GM19468 (cell line): ENCODE data around the gene STK32B.

ENCODE experiments used
- ATAC-seq: cut with Tn5 transposase; IDR thresholded peaks from one replicate; pipeline ENCODE4 v1.9.1; 2021; ENCODE audit warnings: mild to moderate bottlenecking, moderate library complexity, moderate number of reproducible peaks; ENCODE audit not compliant: unreplicated experiment; ENCODE audit errors: extremely low read depth

STK32B gene

DNA sequence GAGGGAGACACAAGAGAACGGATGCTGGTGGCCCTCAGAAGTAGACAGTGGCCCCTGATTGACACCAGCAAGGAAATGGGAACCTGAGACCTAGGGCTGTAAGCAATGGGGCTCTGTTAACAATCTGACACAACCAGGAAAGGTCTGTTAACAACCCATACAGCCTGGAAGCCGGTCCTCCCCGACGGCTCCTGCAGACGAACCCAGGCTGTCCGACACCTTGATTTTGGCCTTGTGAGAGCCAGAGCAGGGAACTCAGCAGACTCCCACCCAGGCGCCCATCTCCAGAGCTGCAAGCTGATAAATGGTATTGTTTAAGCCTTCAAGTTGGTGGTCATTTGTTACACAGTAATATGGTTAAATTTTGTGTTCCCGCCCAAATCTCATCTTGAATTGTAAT is 21.8 kb upstream of the STK32B start:
- no peak for ATAC-seq

DNA sequence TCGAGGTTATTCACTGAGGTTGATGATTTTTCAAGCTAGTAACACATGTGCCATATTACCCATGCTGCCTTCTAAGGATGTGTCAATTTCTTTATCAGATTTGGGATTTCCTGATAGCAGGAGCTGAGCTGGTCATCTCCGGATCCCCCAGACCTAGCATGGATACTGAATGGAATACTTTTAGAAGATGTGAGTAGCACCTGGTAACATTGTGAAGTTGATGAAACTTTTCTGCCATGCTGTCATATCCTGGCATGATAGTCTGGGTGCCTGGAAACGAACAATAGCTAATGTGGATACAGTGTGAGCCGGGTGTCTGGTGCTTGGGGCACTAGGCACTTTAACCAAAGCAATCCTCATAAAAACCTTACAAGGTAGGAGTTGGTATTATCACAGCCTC is 21.1 kb upstream of the STK32B start:
- no peak for ATAC-seq

DNA sequence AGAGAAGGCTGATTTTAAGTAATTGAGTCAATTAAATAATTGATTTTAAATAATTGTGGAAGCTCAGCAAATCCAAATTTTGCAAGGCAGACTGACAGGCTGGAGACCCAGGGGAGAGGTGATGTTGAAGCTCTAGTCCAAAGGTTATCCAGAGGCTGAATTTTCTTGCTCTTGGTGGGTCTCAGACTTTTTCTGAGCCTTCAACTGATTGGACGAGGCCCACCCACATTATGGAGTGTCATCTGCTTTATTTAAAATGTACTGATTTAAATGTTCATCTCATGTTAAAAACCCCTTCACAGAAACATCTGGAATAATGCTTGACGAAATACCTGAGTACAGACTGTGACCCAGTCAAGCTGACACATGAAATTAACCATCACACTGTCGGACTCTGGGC is 20.4 kb upstream of the STK32B start:
- no peak for ATAC-seq

DNA sequence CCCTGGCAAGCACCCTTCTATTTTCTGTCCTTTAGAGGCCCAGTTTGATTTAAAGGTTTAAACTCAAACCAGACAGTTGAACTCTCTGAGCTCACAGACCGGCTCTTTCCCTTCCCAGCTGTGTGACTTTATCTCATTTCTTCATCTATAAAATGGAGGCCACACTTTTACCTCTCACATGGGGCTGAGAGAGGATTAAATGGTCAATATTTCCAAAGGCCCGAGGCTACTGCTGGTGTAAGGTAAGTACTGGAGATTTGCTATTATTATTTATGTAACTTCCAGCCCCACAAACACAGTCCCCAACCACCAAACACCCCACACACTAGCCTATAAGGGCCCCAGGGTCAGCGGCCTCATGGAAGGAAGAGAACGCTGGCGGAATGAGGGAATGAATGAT is 18.5 kb upstream of the STK32B start:
- no peak for ATAC-seq

DNA sequence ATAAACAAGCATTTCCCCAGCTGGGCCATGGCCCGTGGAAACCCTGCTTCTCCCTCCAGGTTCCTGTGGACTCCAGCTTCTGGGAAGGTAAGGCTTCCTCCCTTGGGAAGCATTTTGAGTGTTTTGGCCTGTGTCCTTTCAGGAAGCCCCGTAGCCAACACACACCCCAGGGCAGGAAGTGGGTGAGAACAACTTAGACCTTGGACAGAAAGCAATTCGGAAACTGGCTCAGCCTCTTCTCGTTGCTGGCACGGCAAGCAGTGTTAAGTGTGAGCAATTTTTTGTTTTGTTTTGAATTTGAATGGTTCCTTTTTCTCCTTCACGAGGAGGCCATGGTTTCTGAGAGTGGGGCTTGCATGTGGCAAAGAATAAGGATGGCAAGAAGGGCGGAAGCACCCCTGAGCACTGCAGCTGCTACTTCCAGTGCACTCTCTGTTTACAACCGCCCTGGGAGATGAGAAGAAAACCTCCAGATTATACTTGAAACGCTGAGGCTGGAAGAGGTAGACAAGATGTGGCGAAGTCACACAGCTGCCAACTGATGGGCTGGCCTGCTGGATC is 17.9 kb upstream of the STK32B start:
- ATAC-seq, result no peak

DNA sequence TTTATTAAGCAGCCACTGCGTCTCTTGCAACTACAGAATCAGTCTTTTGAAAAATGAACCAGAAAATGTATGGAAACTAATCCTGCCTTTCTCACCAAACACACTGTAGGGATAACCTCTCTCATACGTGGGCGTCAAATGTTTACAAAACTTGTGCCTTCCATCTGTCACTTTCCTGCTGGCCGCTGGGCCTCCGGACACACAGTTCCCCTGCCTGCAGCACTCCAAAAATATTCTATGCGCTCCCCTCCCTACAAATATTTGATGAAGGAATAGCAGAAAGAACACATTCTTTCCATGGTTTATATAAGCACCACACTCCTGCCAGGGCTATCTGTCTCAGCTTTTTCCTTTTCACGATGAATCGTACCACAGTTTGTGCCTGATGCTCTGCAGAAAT is 17.1 kb upstream of the STK32B start:
- ATAC-seq, result no peak

DNA sequence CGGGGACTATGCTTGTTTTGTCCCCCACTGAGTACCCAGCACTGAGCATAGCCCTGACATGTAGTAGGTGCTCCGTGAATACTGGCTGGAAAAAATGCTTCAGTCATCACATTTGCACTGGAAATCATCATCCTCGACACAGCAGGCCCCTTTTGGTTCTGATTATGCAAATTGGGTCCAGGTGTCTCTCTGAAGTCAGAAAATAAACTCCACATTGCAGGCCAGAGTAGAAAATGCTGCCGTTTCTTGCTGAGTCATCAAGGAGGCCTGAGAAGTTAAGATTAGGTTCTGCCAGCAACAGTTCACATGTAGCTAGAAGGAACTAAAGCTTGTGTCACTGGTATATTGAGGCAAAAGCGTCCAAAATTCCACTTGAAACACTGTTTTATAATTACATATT is 15.0 kb upstream of the STK32B start:
- no peak for ATAC-seq

DNA sequence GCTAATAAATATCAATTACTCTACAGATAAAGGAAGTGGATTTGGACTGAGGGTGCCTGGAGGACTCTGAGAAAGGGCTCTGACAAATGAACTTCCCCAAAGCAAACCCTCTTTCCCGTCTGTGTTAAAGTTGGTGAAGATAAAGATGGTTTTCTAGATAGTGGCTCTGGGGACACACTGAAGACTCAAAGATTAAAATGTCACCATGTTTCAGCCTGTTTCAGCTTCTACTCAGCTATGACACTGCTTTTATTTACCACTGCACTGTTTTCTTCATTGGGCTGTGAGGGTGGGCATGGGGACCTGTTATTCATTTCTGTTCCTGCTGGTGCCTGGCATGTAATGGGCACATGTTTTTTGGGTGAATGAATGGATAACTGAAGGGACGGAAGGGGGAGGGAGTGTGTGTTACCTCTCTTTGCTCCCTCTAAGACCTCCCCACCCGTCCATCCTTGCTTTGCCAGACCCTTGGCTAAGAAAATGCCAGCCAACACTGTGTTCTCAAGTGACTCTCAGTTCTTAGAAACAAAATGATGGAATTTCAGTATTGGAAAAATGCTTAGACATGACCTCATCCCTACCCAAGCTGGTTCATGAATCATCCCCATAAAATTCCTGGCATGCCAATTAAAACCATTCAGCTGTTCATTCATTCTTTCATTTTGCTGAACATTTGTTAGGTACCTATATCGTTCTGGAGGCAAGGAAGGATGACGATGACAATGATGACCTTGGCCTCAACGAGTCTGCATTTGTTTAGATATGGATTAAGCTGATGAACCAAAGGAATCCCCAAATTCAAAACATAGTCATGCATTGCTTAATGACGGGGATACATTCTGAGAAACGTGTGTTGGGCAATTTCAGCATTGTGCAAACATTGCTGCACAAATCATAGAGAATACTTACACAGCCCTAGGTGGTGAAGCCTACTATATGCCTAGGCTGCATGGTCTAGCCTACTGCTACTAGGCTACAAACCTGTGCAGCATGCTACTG is 13.4 kb upstream of the STK32B start:
- ATAC-seq, result no peak

DNA sequence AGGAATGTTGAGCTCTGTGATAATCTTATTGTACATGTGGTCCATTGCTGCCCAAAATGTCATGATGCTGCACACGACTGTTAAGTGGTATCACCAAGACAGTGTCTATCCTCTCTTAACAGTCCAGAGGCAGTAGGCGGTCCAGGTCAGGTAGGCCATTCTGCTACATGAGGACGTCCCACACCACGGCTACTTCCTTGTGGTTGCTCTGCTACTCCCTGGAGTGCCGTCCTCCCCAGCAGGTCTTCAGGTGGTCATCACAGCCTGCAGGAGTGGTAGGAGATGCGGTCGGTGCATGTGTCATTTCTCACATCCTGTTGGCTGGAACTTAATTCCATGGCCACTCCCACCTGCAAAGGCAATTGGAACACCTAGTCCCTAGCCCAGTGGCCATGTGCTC is 11.5 kb upstream of the STK32B start:
- ATAC-seq, result no peak

DNA sequence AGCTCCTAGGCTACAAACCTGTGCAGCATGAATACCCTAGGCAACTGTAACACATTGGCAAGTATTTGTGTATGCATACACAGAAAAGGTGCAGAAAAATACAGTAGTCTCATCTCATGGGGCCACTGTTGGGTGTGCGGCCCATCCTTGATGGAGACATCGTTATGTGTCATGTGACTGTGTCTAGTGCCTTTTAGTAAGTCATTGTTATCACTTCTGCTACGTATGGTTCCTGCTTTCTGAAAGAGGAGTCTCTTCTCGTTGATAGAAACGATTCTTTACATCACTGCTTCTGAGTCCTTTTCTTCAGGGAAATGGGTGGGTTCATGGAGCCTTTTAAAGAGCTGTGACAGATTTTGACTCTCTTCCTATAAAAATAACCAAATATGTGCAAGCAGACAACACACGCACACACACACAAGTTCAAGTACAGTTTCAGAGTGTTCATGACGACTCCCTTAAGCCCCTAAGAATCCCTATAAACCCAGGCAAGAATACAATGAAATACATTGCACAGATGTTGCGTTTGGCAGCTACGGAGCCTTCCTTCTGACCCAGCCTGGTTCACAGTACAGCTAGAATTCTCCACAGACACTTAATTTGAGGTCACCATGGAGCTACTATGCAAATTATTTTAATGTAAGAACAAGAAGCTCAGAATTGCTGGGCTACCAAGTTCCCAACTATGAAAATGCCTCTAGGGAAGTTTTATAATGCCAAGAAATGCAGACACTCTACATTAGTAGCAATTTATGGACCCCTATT is 10.2 kb upstream of the STK32B start:
- no peak for ATAC-seq

DNA sequence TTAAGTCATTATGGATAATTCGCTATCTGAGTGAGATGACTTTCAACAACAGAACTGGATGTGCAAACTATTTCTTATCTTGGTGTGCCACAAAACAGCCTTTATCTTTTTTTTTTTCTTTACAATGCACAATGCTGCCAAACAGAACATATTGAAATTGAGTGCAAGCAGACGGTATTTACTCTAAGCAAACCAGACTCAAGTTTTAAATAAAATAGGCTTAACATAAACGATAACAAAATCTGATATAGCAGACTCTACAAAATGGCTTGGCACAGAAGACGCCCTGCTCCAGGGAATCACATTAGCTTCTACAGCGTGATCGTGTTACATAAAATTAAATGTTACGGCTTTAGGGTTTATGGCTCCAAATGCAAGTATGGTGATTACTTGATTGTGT is 9.6 kb upstream of the STK32B start:
- ATAC-seq, result no peak

DNA sequence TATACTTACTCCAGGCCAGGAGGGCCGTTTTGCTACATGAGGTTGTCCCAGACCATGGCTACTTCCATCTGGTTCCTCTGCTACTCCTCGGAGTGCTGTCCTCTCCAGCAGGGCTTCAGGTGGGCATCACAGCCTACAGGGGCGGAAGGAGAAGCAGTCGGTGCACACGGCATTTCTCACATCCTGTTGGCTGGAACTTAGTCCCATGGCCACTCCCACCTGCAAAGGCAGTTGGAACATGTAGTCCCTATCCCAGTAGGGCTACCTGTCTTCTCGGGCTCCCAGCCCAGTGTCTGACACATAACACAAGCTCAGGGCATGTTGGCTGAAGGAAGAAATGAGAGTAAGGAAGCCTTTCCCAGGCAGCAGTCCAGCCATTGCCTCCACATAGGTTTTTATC is 7.7 kb upstream of the STK32B start:
- no peak for ATAC-seq

DNA sequence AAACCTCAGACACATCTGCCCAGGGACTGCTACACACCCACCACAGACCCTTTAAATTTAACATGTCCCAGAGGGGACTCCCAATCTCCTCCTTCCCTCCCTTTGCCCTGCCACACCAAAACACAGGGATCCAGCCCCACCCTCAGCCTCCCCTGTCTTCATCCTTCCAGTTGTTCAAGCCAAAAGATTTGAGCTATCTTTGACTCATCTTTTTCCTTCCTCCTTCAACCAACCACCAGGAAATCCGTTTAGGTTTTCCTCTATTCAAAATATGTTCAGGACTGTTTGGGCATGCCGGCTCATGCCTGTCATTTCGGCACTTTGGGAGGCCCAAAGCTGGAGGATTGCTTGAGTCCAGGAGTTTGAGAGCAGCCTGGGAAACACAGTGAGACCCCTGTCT is 6.9 kb upstream of the STK32B start:
- ATAC-seq, result no peak

DNA sequence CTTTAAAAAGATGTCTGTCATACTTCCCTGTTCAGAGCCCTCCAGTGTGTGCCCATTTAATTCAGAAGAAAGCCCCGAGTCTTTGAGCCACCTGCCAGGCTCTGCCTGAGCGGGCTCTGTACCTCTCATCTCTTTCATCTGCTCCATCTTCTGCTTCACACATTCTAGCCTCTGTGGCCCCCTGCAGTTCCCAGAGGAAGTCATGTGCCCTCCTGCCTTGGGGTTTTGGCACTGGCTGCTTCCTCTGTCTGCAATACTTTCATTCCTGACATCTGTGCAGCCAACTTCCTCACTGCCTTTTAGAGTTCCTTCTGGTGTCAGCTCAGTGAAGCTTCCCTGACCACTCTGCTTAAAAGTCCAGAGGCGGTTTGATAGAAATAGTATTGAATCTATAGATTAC is 6.2 kb upstream of the STK32B start:
- no peak for ATAC-seq

DNA sequence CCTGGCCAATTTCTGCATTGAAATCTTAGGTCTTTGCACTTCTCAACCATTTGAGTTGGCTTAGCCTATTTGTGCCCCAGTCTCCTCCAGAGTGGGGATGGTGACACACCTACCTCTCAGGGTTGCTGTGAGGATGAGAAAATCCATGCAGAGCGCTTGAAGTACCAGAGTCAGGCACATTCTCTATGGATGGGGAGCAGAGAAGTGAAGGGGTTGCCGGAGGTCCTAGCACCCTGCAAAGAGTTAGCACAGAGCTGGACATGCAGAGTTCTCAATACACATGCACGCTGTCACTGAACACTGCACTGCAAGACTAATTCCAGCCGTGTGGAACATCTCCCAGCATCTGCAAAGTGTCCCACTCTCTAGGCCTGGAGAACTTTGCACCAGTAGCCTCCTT is 2.6 kb upstream of the STK32B start:
- ATAC-seq, result no peak

DNA sequence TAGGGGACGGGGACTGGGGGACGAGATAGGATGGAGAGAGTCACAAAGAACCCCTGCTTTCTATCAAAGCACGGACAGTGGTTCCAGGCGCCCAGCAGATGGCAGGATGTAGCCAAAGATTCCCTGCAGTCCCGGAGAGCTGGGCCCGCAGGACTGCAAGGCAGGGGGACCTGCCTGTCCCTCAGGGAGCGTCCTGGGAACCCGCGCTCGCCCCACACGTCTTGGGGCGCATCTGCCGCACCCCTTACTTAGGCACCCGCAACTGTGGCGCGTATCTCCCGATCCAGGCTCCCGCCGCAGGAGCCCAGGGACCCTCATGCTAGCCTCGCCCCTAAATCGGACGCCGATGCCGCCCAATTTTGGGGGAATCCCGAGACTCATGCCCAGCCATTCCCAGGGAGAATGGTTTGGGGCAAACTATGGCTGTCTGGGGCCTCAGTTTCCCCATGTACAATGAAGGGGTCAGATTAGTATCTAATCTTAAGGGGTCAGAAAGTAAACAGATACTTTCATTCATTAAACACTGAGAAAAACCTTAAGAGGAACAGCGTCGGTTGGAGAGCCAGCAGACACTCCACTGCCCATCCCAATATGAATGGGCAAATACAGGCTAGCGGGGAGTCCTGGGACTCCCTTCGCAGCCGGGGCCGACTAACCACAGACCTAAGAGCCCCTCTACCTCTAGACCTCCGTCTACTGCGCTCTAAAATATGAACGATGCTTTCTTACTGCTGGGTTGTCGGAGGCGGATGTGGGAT is 581 bp upstream of the STK32B start:
- no peak for ATAC-seq

DNA sequence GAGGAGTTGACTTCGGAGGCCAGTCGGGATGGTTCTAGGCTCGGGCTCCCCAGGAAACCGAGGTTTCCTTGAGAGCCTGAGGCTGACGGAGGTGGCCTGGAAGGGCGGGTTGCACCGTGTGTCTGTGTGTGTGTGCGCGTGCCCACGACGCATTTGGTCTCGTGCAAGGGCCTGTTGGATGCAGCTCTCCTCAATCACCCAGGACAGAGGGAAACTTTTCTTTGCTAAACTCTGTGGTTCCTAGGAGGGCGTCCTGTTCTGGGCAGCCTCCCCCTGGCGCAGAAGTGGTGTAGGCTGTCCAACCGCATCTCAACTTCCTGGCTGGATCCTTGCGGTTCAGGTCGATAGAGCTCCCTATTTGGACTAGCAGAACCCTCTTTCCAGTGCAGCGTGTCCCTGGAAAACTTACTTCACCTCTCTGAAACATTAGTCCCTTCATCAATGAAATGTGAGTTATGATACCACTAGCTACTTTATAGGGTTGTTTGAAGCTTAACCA is 973 bp downstream of the STK32B start:
- no peak for ATAC-seq

DNA sequence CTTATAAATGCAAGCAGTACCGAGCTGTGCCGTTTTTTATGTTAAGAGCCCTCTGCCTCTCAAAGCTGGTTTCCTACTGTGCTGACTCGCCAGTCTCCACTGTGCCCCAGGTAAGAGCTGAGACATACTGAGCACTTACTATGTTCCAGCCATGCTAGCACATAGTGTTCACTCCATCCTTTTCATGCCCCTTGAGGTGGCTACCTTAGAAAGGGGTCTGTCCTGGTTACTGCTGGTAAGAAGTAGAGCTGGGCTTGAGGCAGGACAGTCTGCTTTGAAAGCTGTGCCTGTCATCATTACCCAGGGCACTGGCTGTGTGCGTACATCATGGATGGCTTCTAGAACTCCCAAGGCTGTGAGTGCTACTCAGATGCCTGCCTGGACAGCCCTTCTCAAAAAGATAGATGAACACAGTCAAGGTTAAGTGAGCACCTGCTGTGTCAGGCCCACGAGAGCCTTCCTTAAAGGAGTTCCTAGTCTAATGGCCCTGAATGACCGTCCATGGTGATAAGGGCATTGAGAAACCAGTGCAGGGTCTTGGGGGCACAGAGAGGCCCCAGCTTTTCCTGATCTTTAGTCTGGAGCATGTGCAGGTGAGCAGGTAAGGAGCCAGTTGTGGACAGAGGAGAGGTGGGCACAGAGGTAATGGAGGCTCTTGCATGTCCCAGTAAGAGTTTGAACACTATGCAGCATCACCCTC is 1.6 kb downstream of the STK32B start:
- ATAC-seq, result no peak

DNA sequence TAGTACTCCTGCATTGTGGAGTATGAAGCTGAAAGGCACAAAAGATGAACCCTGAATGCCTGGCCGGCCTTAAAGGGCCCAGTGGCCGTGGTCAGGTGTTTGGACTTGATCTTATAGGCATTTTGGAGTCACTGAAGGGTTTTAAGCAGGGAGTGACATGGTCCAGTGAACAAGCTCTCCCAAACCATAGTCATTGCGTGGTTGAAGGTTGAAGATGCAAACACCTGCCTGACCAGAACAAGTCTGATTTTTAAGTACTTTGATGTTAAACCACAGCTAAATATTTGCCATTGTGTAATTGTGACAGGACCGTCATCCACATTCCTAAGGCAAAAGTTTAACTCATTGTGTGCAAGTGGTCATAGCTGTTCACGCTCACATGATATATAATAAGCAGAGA is 3.3 kb downstream of the STK32B start:
- no peak for ATAC-seq

DNA sequence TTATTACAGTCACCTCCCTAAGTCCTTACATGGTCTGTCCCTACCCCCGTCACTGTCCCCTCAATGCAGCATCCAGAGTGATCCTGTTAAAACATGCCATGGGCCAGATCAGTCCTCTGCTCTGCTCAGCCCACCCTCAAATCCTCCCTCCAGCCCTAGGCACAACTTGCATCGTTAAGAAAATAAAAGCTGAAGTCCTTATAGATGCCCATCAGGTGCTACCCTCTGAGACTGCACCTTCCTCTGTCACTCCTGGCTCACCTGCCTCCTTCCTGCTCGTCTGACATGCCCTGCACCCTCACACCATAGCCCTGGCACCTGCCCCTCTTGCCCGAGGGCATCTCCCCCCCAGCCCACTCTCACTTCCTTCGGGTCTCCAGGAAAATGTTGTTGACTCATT is 4.1 kb downstream of the STK32B start:
- no peak for ATAC-seq
